PC-3 (cell line): ENCODE measurements around the gene SPEF1. TPM values are rescaled to one million over a fixed set of nuclear protein-coding genes. Genes with fewer than 3 reads are reported as not detected.

Experiments used
- ATAC-seq: fragments of 200-7000 bp; cut with Tn5 transposase; 2 replicates; pipeline ENCODE4 v1.9.1; 2020; ENCODE audit warnings: mild to moderate bottlenecking, moderate library complexity
- BruUV-seq: library from RNA; stranded (reverse); fragments of 400-500 nt; replicated peaks from 2 replicates; lab custom pipeline; 2021; lab: Mats Ljungman, UMichigan
- CTCF ChIA-PET: fragments of 300-600 bp; sonication (Branson Sonifier 250); formaldehyde crosslinking; loops from one replicate; lab custom pipeline; 2022; ENCODE audit warnings: antibody characterized with exemption; lab: Charles Lee
- POLR2A ChIA-PET: fragments of 300-600 bp; sonication (Branson Sonifier 250); formaldehyde crosslinking; loops from one replicate; lab custom pipeline; 2022; ENCODE audit warnings: antibody characterized with exemption; ENCODE audit not compliant: unreplicated experiment; lab: Charles Lee
- DNase-seq: peaks from one replicate; pipeline ENCODE4 v3.0.0-alpha.2; 2015
- H2AFZ ChIP-seq: fragments of 300-600 bp; sonication (generic); 2 replicates; pipeline ENCODE4 v1.6.0; 2016; ENCODE audit warnings: antibody characterized with exemption, low read length
- H3F3A ChIP-seq: fragments of 300-600 bp; sonication (generic); one replicate; pipeline ENCODE4 v1.6.0; 2017; ENCODE audit warnings: antibody characterized with exemption, low read length, control low read depth, mild to moderate bottlenecking; ENCODE audit not compliant: unreplicated experiment
- H3K27ac ChIP-seq: fragments of 300-600 bp; sonication (generic); 2 replicates; pipeline ENCODE4 v1.5.1; 2016; ENCODE audit warnings: mild to moderate bottlenecking, low read length
- H3K27me3 ChIP-seq: fragments of 300-600 bp; sonication (generic); 2 replicates; pipeline ENCODE4 v1.6.1; 2016; ENCODE audit warnings: low read length, mixed read lengths
- H3K36me3 ChIP-seq: fragments of 300-600 bp; sonication (generic); 2 replicates; pipeline ENCODE4 v1.6.1; 2016; ENCODE audit warnings: low read depth, mixed run types, low read length, mixed read lengths
- H3K4me1 ChIP-seq: fragments of 300-600 bp; sonication (generic); 2 replicates; pipeline ENCODE4 v1.5.1; 2016; ENCODE audit warnings: low read length; ENCODE audit not compliant: insufficient read depth
- H3K4me2 ChIP-seq: fragments of 300-600 bp; sonication (generic); 2 replicates; pipeline ENCODE4 v1.6.0; 2016; ENCODE audit warnings: low read length
- H3K4me3 ChIP-seq: fragments of 300-600 bp; sonication (generic); 2 replicates; pipeline ENCODE4 v1.5.1; 2016; ENCODE audit warnings: mild to moderate bottlenecking, low read length, mixed read lengths
- H3K79me2 ChIP-seq: fragments of 300-600 bp; sonication (generic); 2 replicates; pipeline ENCODE4 v1.6.1; 2017; ENCODE audit warnings: low read length, mixed read lengths
- H3K9ac ChIP-seq: fragments of 300-600 bp; sonication (generic); 2 replicates; pipeline ENCODE4 v1.6.0; 2016; ENCODE audit warnings: mild to moderate bottlenecking, low read length
- H3K9me2 ChIP-seq: fragments of 300-600 bp; sonication (generic); replicated peaks from 2 replicates; pipeline ENCODE4 v1.6.1; 2016; ENCODE audit warnings: mixed run types, low read length, mixed read lengths
- H3K9me3 ChIP-seq: fragments of 300-600 bp; sonication (generic); 2 replicates; pipeline ENCODE4 v1.6.1; 2016; ENCODE audit warnings: low read length, mixed read lengths
- H4K20me1 ChIP-seq: fragments of 300-600 bp; sonication (generic); 2 replicates; pipeline ENCODE4 v1.6.1; 2016; ENCODE audit warnings: low read length, mixed read lengths
- EZH2 ChIP-seq: fragments of 300-600 bp; sonication (generic); IDR thresholded peaks from one replicate; pipeline ENCODE4 v1.6.1; 2017; ENCODE audit warnings: antibody characterized with exemption, mild to moderate bottlenecking, low read length; ENCODE audit not compliant: unreplicated experiment
- EZH2phosphoT487 ChIP-seq: fragments of 300-600 bp; sonication (generic); IDR thresholded peaks from 2 replicates; pipeline ENCODE4 v1.6.1; 2018; ENCODE audit warnings: mild to moderate bottlenecking, antibody characterized with exemption, low read length, borderline replicate concordance
- intact Hi-C: fragments of 100-400 bp; cut with micrococcal nuclease; formaldehyde crosslinking; loops from 2 replicates; pipeline ENCODE4 v1.9.0; 2023
- total RNA-seq: library from RNA; depleted of rRNA; stranded (reverse); fragments of >200 nt; gene quantifications from 2 replicates; pipeline ENCODE4 v1.2.3, GENCODE V29; 2014
- TF ChIP-seq, protein P1 (sequence below): fragments of 300-600 bp; sonication (generic); conservative IDR thresholded peaks from 2 replicates; pipeline ENCODE4 v1.5.1; 2017; ENCODE audit warnings: antibody characterized with exemption, low read depth, mild to moderate bottlenecking, low read length

The SPEF1 gene
- total RNA-seq, 1 experiment from 2014 or later, result 2.0 TPM

DNA sequence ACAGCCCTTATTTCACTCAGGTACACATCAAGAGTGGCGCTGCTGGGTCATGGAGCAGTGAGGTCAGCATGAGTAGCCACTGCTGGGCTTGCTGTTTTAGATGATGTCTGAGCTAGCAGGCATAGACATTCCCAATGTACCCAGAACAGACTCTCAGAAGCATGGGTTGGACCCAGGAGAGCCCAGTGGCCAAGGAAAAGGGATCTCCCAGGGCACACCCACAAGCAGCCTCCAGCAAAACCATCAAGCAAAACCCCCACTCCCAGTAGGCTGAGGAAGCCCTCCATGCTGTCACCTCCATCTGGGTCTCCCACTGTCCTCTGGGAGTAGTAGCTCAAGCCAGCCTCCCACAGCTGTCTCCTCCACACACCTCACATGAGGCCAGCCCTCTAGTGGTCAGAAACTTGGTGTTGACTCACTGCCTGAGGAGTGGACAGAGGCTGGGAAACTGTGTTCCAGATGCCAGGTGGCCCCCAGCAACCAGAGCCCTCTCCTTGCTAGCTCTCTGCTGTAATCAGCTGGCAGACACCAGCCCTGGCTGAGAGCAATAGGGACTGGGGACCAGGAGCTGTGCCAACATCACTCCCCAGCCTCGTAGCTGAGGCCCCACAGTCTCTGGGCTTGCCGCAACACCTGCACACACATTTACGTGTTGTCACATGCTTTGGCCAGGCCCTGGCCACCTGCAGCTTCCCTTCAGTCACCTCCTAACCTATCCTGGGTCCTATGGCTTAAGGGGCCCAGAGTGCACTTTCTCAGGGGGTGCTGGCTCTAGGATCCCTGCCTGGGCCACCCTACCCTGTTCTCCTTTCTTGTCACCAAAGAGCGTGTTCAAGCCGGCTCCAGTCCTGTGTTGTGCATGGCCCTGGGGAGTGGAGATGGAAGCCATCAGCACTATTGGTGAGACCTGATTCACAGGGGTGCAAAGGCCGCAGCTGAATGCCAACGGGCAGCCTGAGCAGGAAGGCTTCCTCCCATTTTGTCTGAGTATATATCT is 37.2 kb upstream of the SPEF1 start:
- Histone ChIP-seq H4K20me1 (no peaks in the 10 kb centered on the region), H2AFZ (0 out of 2 replicates have a peak overlapping the region, but pooled peaks have one; percentile 21)

DNA sequence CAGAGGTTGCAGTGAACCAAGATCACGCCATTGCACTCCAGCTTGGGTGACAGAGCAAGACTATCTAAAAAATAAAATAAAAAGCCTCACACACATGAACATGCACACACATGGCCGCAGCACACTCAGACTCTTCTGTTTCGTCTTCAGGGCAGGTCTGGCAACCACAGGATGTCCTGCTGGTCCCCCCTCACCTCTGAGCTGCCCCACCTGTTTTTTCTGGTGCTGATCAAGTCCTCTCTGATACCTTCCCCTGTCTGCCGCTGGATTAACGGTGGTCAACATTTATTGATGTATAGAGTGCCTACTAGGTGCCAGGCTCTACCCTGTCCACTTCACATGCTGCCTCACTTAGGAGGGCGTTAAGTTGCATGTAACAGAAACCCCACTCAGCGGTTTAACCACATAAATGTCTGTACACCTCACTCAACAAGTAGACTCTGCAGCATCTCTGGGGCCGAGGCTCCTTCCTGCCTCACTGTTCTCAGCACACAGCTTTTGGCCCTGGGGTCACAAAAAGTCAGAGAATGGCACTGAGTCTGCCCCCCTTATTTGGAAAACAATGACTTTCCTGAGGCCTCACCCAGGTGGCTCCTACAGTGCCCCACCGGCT is 34.6 kb upstream of the SPEF1 start:
- H3K9ac ChIP-seq, result no peak overlapping the region
- H3K27ac ChIP-seq, result no peak overlapping the region
- no peak overlapping the region for H3K4me2 ChIP-seq
- peaks cover 41% of the 10 kb centered on the region for H3K4me1 ChIP-seq
- H3F3A ChIP-seq, result peaks cover 4% of the 10 kb centered on the region
- peaks cover 6% of the 10 kb centered on the region for H3K79me2 ChIP-seq
- H3K36me3 ChIP-seq, result no peaks in the 10 kb centered on the region
- ChIA-PET POLR2A (no interaction called here), CTCF (no interaction called here)
- no peaks in the 10 kb centered on the region for H3K27me3 ChIP-seq
- BruUV-seq, result no TSS peak
- no peak overlapping the region for H2AFZ ChIP-seq
- no peak for DNase-seq
- H3K4me3 ChIP-seq, result no peak overlapping the region
- no peaks in the 10 kb centered on the region for H3K9me2 ChIP-seq
- no peaks in the 10 kb centered on the region for H4K20me1 ChIP-seq
- no peak for TF ChIP-seq EZH2
- TF ChIP-seq, protein P1, sequence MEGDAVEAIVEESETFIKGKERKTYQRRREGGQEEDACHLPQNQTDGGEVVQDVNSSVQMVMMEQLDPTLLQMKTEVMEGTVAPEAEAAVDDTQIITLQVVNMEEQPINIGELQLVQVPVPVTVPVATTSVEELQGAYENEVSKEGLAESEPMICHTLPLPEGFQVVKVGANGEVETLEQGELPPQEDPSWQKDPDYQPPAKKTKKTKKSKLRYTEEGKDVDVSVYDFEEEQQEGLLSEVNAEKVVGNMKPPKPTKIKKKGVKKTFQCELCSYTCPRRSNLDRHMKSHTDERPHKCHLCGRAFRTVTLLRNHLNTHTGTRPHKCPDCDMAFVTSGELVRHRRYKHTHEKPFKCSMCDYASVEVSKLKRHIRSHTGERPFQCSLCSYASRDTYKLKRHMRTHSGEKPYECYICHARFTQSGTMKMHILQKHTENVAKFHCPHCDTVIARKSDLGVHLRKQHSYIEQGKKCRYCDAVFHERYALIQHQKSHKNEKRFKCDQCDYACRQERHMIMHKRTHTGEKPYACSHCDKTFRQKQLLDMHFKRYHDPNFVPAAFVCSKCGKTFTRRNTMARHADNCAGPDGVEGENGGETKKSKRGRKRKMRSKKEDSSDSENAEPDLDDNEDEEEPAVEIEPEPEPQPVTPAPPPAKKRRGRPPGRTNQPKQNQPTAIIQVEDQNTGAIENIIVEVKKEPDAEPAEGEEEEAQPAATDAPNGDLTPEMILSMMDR, result no peak
- no peak for TF ChIP-seq EZH2phosphoT487
- no peak for ATAC-seq
- intact Hi-C loops, result no loop called here
- H3K9me3 ChIP-seq, result no peaks in the 10 kb centered on the region

More for the DNA sequence above, 37.2 kb upstream of the SPEF1 start:
- intact Hi-C loops, result no loop called here
- H3K4me1 ChIP-seq, result peaks cover 29% of the 10 kb centered on the region
- no peak overlapping the region; the same call in 1 of the 2 replicates for H3K9ac ChIP-seq
- ChIA-PET CTCF (interaction anchor here (0.6 to 1.0 kb wide), 5 partner anchors 22 to 142 kb away, joined by 3 to 16 read pairs (median 4); partner anchors contain the start of genes CDC25B and CENPB), POLR2A (interaction anchor here (0.6 to 0.7 kb wide), 2 partner anchors 362 to 408 kb away, joined by 3 read pairs; no protein-coding TSS in a partner anchor)
- H3K4me2 ChIP-seq, result no peak overlapping the region
- H3K27me3 ChIP-seq, result no peaks in the 10 kb centered on the region
- no peaks in the 10 kb centered on the region for H3K9me2 ChIP-seq
- H3K79me2 ChIP-seq, result peaks cover 22% of the 10 kb centered on the region
- H3K36me3 ChIP-seq, result peaks cover 11% of the 10 kb centered on the region; the same call in 1 of the 2 replicates
- no peaks in the 10 kb centered on the region for H3K9me3 ChIP-seq
- no peak for TF ChIP-seq EZH2
- TF ChIP-seq EZH2phosphoT487, result no peak
- TF ChIP-seq, protein P1, result peak; percentile 89
- H3K27ac ChIP-seq, result peak overlapping the region; percentile 41
- no peak overlapping the region for H3K4me3 ChIP-seq
- no peaks in the 10 kb centered on the region for H3F3A ChIP-seq
- DNase-seq (peak; percentile 93), ATAC-seq (peak; percentile 70)
- no TSS peak for BruUV-seq
